ENCODE measurements around the gene USP11. TPM values are rescaled to one million over a fixed set of nuclear protein-coding genes. Genes with fewer than 3 reads are reported as not detected.

Gene USP11
- total RNA-seq, 1 donor from 2014 or later = 89.2 TPM

DNA sequence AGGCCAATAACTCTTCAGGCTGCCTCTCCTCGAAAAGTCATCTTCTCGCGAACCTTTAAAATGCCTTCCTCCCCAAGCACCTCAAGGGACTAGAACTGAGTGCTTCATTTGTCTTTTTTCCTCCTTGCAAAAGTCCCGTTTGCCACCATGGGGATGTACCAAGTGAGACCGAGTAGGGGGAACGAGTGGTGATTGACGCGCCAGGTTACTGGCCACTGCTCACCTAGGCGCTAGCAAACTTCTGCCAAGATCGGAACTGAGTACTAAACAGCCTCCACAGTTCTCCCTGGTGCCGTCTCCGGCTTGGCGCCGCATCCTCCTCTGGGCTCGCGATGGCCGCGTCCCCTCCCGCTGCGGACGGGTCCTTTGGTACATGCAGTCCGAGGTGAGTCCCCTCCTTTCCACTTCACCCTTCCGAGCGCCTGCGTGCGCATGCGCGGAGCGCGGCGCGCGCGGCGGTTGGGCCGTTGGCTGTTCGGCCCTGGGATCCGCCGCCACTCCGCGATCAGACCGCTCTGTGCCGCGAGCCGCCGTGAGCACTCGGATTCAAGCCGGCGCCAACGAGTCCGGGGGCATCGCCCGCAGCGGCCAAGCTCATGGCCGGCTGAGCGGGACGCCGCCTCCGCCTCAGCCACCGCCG lies 14.4 kb upstream of the USP11 start, which contains the start of gene CDK16:
TSS of gene CDK16 (plus strand) at position 402 of the 640 bp plus-strand sequence. CDS start 4,877 bp downstream, outside the sequence.
- intact Hi-C loops (cut with micrococcal nuclease) = loop anchor here (1.0 to 5.0 kb wide), 6 partner anchors 15 to 434 kb away; partner anchors contain the start of genes ELK1, RBM10, UBA1 and USP11
- TF ChIP-seq, protein P1, sequence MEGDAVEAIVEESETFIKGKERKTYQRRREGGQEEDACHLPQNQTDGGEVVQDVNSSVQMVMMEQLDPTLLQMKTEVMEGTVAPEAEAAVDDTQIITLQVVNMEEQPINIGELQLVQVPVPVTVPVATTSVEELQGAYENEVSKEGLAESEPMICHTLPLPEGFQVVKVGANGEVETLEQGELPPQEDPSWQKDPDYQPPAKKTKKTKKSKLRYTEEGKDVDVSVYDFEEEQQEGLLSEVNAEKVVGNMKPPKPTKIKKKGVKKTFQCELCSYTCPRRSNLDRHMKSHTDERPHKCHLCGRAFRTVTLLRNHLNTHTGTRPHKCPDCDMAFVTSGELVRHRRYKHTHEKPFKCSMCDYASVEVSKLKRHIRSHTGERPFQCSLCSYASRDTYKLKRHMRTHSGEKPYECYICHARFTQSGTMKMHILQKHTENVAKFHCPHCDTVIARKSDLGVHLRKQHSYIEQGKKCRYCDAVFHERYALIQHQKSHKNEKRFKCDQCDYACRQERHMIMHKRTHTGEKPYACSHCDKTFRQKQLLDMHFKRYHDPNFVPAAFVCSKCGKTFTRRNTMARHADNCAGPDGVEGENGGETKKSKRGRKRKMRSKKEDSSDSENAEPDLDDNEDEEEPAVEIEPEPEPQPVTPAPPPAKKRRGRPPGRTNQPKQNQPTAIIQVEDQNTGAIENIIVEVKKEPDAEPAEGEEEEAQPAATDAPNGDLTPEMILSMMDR (IDR thresholded peaks at IDR 0.05) = no peak
- Mint-ChIP-seq H3K4me3 (peak within 1 kb of the TSS; percentile 92), H3K4me1 (peaks cover 40% of the 10 kb centered on the region), H3K9me3 (no peaks in the 10 kb centered on the region), H3K27me3 (no peaks in the 10 kb centered on the region), H3K36me3 (ENCODE audit: low read depth) (peaks cover 49% of the 10 kb centered on the region), H3K27ac (peak within 1 kb of the TSS; percentile 99)
- ChIA-PET CTCF (interaction anchor here (1.0 to 1.5 kb wide), 4 partner anchors 22 to 305 kb away, joined by 3 to 4 read pairs (median 4); no protein-coding TSS in a partner anchor), POLR2A (interaction anchor here (0.5 to 3.6 kb wide), 24 partner anchors 11 to 1679 kb away, joined by 3 to 53 read pairs (median 4); partner anchors contain the start of genes ARAF, NDUFB11, PQBP1 and RBM10)
- ATAC-seq (ENCODE audit: low read depth) = peak; percentile 35
- peak; percentile 69 for DNase-seq

DNA sequence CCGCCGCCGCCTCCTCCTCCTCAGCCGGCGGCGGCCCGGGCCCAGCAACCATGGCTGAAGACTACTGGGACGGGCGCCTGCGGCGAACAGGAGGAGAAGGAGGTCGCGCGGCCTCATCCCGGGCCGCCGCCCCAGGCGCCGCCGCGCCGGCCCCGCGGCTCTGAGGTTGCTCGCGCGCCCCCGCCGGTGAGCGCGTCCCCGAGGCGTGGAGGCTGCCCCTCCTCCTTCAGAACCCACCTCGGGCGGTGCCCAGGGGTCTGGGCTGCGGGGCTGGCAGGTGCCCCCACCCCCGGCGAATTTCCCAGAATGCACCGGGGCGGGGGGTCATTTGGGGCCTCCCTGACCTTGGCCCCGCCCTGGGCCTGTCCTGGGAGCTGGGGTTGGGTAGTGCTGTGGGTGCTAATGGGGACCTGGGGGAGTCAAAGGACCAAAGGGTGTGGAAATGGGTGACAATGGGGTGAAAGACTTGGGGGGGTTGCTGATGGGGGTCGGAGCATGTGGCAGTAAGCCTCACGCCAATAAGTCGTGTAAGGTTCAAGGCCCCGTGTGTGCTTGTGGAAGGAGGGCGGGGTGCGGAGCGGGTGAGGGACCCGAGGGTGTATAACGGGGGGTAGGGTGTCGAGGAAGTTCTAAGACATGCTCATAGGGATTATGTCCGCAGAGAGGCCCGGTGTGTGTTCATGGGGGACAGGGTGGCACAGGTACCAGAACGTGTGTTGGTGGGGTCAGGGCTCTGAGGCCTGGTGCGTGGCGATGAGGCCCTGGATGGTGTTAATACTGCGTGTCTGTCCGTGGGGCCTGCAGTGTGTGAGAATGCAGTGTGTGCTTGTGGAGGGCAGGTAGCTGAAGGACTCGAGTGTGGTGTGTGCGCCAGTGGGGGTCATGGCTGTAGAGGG lies 13.6 kb upstream of the USP11 start:
- Mint-ChIP-seq H3K4me3 (peak overlapping the region; percentile 92), H3K27me3 (no peaks in the 10 kb centered on the region), H3K4me1 (peaks cover 40% of the 10 kb centered on the region), H3K9me3 (no peaks in the 10 kb centered on the region), H3K36me3 (ENCODE audit: low read depth) (peaks cover 50% of the 10 kb centered on the region), H3K27ac (peak overlapping the region; percentile 72)
- TF ChIP-seq, protein P1 (IDR thresholded peaks at IDR 0.05) = no peak
- intact Hi-C loops (cut with micrococcal nuclease) = loop anchor here (1.0 to 5.0 kb wide), 6 partner anchors 14 to 433 kb away; partner anchors contain the start of genes ELK1, RBM10, UBA1 and USP11
- ChIA-PET CTCF (interaction anchor here (1.5 kb wide), 1 partner anchor 304 kb away, joined by 4 read pairs; no protein-coding TSS in a partner anchor), POLR2A (interaction anchor here (0.6 to 3.6 kb wide), 8 partner anchors 14 to 617 kb away, joined by 3 to 53 read pairs (median 4); partner anchors contain the start of genes NDUFB11, RBM10 and USP11)
- ATAC-seq (ENCODE audit: low read depth) (no peak), DNase-seq (peak; percentile 42)

DNA sequence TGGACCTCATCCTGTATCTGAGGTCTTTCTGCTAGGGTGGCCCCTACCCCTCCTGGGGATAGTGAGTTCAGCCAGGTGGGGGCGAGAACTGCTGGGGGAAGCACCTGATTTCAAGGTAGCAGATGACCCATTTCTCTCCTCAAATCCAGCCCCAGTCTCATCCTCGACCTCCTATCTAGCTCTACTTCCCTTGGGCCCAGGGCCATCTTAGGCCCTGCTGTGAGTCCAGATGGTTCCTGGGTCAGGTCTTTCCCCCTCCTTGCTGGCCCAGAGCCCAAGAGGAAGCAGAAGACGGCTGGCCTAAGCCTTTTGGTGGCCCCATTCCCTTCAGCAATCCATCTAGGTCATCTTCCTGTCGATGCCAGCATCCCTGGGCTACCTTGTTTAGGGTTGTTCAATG lies 11.1 kb upstream of the USP11 start:
- peaks cover 35% of the 10 kb centered on the region for H3K4me1 Mint-ChIP-seq
- POLR2A ChIA-PET = interaction anchor here (0.6 kb wide), 1 partner anchor 17 kb away, joined by 6 read pairs; no protein-coding TSS in a partner anchor

DNA sequence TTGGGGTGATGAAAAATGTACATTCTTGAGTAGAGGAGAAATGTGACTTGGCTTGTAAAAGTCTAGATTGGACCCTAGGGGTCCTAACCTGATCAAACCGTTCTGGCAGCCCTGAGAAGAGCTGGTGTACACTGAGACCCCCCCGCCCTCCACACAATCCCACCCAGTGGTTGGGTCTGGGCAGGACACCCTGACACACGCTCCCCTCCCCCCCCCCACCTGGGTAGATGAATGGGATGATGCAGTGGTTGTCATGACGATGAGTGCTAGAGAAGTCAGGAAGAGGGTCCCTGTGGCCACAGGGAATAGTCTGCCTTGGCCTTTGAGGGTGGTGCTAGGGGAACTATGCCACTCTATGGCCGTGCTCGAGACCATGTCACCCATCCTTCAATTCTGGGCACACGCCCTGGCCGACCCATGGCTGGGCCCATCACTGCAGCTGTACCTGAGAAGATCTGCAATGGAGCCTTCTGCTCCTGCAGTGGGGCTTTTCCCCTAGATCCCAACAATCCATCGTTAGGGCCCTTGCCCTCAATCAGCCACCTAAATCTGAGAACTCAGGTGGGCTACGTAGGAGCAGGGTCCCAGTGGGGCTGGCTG lies 10.0 kb upstream of the USP11 start:
- DNase-seq (no peak), ATAC-seq (ENCODE audit: low read depth) (no peak)
- peaks cover 54% of the 10 kb centered on the region for H3K36me3 Mint-ChIP-seq (ENCODE audit: low read depth)
- intact Hi-C loops (cut with micrococcal nuclease) = no loop called here
- TF ChIP-seq, protein P1 (IDR thresholded peaks at IDR 0.05) = no peak
- peaks cover 26% of the 10 kb centered on the region for H3K4me1 Mint-ChIP-seq
- ChIA-PET CTCF (no interaction called here), POLR2A (no interaction called here)
- no peaks in the 10 kb centered on the region for H3K9me3 Mint-ChIP-seq
- no peaks in the 10 kb centered on the region for H3K27me3 Mint-ChIP-seq
- H3K27ac Mint-ChIP-seq = no peak overlapping the region
- H3K4me3 Mint-ChIP-seq = no peak overlapping the region

More for the DNA sequence above, 11.1 kb upstream of the USP11 start:
- CTCF ChIA-PET = no interaction called here
- ATAC-seq (ENCODE audit: low read depth) (no peak), DNase-seq (no peak)
- no peaks in the 10 kb centered on the region for H3K27me3 Mint-ChIP-seq
- no peak overlapping the region for H3K27ac Mint-ChIP-seq
- no peak overlapping the region for H3K4me3 Mint-ChIP-seq
- H3K36me3 Mint-ChIP-seq (ENCODE audit: low read depth) = peaks cover 50% of the 10 kb centered on the region
- H3K9me3 Mint-ChIP-seq = no peaks in the 10 kb centered on the region
- intact Hi-C loops (cut with micrococcal nuclease) = no loop called here
- TF ChIP-seq, protein P1 (IDR thresholded peaks at IDR 0.05) = no peak

Measured in activated B cell treated with CpG ODN at 0.5 μM for 24 hours (primary cell).